ENCODE measurements around the gene HNRNPA1L2.
"Not testable (repeated sequence)": the region's sequence is repeated elsewhere in the genome, so short reads cannot be mapped to it uniquely, and the experiment has no call there.

The HNRNPA1L2 gene

GRCh38 chr13:52642131-52642530, at the start of gene HNRNPA1L2:
HNRNPA1L2 (plus strand) TSS chr13:52642431; CDS start chr13:52642493, 62 bp downstream.
- H3K4me3 ChIP-seq (ENCODE audit: low read depth, low read length): no peak within 1 kb of the TSS
- TF ChIP-seq CTCF (IDR thresholded peaks at IDR 0.05; ENCODE audit: control insufficient read depth, extremely low read depth, insufficient read depth): no peak
- no peak for DNase-seq (ENCODE audit: low read depth)

GRCh38 chr13:52593175-52593574, 49.1 kb upstream of the HNRNPA1L2 start:
- not testable (repeated sequence) for DNase-seq (ENCODE audit: low read depth)

GRCh38 chr13:52593812-52594211, 48.4 kb upstream of the HNRNPA1L2 start:
- DNase-seq (ENCODE audit: low read depth); H3K4me3 ChIP-seq (ENCODE audit: low read depth, low read length): not testable (repeated sequence)

More at GRCh38 chr13:52593175-52593574, 49.1 kb upstream of the HNRNPA1L2 start:
- not testable (repeated sequence) for H3K4me3 ChIP-seq (ENCODE audit: low read depth, low read length)

GRCh38 chr13:52594295-52594694, 47.9 kb upstream of the HNRNPA1L2 start:
- not testable (repeated sequence) for DNase-seq (ENCODE audit: low read depth); H3K4me3 ChIP-seq (ENCODE audit: low read depth, low read length)

GRCh38 chr13:52597676-52598075, 44.6 kb upstream of the HNRNPA1L2 start:
- no peak for DNase-seq (ENCODE audit: low read depth)
- no peak for TF ChIP-seq CTCF (IDR thresholded peaks at IDR 0.05; ENCODE audit: control insufficient read depth, extremely low read depth, insufficient read depth)

GRCh38 chr13:52599037-52599847, 43.0 kb upstream of the HNRNPA1L2 start:
- no peak for TF ChIP-seq CTCF (IDR thresholded peaks at IDR 0.05; ENCODE audit: control insufficient read depth, extremely low read depth, insufficient read depth)
- DNase-seq (ENCODE audit: low read depth): no peak
- no peak overlapping the region for H3K4me3 ChIP-seq (ENCODE audit: low read depth, low read length)

More at GRCh38 chr13:52597676-52598075, 44.6 kb upstream of the HNRNPA1L2 start:
- H3K4me3 ChIP-seq (ENCODE audit: low read depth, low read length): no peak overlapping the region

GRCh38 chr13:52599848-52600603, 42.2 kb upstream of the HNRNPA1L2 start:
- TF ChIP-seq CTCF (IDR thresholded peaks at IDR 0.05; ENCODE audit: control insufficient read depth, extremely low read depth, insufficient read depth): no peak
- no peak for DNase-seq (ENCODE audit: low read depth)
- no peak overlapping the region for H3K4me3 ChIP-seq (ENCODE audit: low read depth, low read length)

- TF ChIP-seq CTCF (IDR thresholded peaks at IDR 0.05; ENCODE audit: control insufficient read depth, extremely low read depth, insufficient read depth): no peak
- no peak for DNase-seq (ENCODE audit: low read depth)
- no peak overlapping the region for H3K4me3 ChIP-seq (ENCODE audit: low read depth, low read length)
Measured at GRCh38 chr13:52600666-52601065, 41.6 kb upstream of the HNRNPA1L2 start.

GRCh38 chr13:52603316-52603715, 38.9 kb upstream of the HNRNPA1L2 start:
- not testable (repeated sequence) for H3K4me3 ChIP-seq (ENCODE audit: low read depth, low read length); DNase-seq (ENCODE audit: low read depth)

- not testable (repeated sequence) for DNase-seq (ENCODE audit: low read depth); H3K4me3 ChIP-seq (ENCODE audit: low read depth, low read length)
Measured at GRCh38 chr13:52606126-52606525, 36.1 kb upstream of the HNRNPA1L2 start.

- H3K4me3 ChIP-seq (ENCODE audit: low read depth, low read length); DNase-seq (ENCODE audit: low read depth): not testable (repeated sequence)
Measured at GRCh38 chr13:52606795-52607194, 35.4 kb upstream of the HNRNPA1L2 start.

GRCh38 chr13:52608184-52608583, 34.0 kb upstream of the HNRNPA1L2 start:
- H3K4me3 ChIP-seq (ENCODE audit: low read depth, low read length); DNase-seq (ENCODE audit: low read depth): not testable (repeated sequence)

Measured in LNCaP clone FGC (cell line).